ENCODE measurements around the gene MAN2A1.
"Not testable (repeated sequence)": the region's sequence is repeated elsewhere in the genome, so short reads cannot be mapped to it uniquely, and the experiment has no call there.

Gene MAN2A1

GRCh38 chr5:109832207-109833188, 142.8 kb downstream of the MAN2A1 start:
- DNase-seq: not testable (repeated sequence)

- DNase-seq: no peak
Measured at GRCh38 chr5:109833946-109834345, 144.2 kb downstream of the MAN2A1 start.

DNA sequence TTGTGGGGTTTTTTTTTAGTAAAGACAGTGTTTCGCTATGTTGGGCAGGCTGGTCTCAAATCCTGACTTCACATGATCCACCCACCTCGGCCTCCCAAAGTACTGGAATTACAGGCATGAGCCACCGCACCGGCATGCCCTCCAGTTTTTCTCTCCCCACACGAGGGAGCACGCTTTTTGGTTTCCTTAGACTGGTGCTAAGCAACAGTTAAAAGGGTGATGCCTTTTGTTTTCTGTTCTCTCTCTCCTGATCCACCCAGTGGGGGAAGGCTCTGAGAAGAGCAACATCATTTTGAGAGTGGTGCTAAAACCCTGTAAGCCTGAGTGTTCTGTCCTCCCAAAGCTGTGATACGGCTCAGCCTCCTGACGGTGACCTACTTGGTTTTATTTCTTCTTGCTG, 146.6 kb downstream of the MAN2A1 start:
- DNase-seq: no peak

- DNase-seq: no peak
Measured at GRCh38 chr5:109837231-109837861, 147.6 kb downstream of the MAN2A1 start.

- DNase-seq: no peak
Measured at GRCh38 chr5:109838157-109838556, 148.4 kb downstream of the MAN2A1 start.

DNA sequence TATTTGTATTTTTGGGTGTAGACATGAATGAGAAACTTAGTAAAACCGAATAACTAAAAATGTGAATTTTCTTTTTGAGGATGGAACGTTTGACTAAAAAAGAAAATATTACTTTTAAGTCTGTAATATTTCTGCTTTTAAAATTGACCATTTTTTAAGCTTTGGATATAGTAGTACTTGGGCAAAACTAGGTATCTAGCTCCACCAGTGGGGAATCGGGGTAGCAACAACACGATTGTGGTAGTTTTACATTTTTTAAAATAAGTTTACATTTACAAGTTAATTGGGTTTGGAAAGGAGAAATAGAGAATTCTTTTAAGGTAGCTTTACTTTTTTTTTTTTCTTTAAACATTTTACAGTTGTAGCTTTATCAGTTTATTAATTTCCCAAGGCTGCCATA, 154.4 kb downstream of the MAN2A1 start:
- DNase-seq: no peak

- DNase-seq: no peak
Measured at GRCh38 chr5:109844695-109845094, 155.0 kb downstream of the MAN2A1 start.

GRCh38 chr5:109848130-109848529, 158.4 kb downstream of the MAN2A1 start:
- DNase-seq: no peak

DNA sequence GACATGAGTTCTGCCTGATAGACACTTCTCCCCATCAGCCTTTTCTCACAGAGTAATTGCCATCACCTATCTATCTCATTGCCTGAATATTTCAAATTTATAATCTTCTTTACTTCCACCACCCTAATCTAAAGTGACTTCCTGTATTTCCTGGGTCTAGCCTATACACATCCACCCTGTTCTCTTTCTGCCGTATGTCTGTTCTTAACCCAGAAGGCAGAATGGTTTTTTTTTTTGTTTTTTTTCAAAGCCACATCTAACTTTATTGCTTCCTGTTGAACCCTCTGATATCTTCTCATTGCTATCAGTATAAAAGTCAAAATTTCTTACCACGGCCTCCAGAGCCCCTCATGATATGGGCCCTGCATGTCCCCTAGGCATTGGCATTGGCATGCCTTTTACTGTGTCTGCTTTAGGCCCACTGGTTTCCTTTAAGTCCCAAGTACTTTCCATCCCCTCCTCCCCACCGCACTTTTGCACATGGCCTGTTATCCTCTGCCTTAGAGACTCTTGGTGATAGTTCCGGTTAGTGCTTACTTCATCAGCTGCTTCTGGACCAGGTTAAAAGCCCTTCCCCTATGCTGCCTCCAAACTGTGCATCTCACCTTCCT, 159.9 kb downstream of the MAN2A1 start:
- no peak for DNase-seq

DNA sequence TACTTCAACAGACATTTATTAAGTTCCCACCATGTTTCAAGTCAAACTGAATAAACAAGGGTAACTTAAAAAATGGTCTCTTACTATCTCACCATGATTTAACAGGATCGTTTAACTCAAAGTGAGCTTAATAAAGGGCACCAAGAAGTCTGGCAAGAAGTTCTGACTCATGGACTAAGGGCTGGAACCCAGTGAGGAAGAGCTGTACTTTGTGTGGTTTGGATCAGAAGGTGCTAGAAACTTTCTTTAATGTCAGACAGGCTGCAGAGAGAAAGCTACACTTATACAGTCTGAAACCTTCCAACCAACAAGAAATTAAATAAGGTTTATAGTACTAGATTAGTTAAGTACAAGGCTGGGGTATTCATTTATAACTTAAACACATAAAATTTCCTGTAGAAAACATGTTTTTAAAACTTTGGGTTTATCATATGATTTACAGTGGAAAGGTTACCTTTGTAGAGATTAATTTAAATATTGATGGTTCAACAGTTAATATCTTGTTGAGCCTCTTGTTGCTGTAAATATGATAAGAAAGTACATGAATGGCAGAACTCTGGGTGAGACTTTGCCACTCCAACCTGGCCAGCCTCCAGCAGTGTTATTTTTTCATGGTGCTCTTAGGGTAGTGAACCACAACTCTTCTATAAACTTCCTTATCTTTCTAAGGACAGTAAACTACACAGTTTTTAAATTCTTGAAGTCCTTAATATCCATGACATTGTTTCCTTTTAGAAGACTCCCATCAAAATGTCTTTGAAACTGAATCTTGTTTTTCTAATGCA, 162.8 kb downstream of the MAN2A1 start:
- DNase-seq: no peak

DNA sequence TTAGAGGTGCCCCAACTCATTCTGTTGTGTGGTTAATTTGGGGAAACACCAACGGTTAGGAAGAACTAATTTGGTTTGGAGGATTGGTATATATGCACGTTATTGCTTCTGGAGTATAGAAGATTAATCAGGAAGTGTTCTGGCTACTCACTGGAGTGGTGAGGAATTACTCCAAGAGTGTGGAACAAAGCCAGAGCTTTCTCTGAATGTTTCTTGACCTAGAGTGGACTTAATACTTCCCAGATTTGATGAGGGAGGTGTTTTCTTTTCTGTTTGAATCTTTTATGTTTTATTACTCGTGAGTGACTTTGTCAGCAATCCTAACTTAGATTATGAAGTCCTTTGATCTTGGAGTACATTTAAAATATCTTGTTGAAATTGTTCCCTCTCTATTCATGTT, 163.7 kb downstream of the MAN2A1 start:
- DNase-seq: no peak

DNA sequence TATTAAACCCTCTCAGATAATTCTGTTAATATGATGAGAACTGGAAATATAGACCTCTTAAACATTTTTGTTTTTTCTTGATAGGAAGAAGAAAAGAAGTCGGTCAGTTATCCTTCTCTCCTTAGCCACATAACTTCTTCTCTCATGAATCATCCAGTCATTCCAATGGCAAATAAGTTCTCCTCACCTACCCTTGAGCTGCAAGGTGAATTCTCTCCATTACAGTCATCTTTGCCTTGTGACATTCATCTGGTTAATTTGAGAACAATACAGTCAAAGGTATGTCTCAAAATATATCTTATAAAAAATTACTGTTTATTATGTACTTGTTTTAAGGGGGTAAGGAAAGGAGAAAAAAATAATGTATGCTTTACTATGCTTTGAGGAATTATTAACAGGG, 165.3 kb downstream of the MAN2A1 start:
- DNase-seq: no peak

- no peak for DNase-seq
Measured at GRCh38 chr5:109857405-109858031, 167.8 kb downstream of the MAN2A1 start.

GRCh38 chr5:109859537-109859936, 169.8 kb downstream of the MAN2A1 start:
- DNase-seq: no peak

GRCh38 chr5:109862301-109862700, 172.6 kb downstream of the MAN2A1 start:
- no peak for DNase-seq

DNA sequence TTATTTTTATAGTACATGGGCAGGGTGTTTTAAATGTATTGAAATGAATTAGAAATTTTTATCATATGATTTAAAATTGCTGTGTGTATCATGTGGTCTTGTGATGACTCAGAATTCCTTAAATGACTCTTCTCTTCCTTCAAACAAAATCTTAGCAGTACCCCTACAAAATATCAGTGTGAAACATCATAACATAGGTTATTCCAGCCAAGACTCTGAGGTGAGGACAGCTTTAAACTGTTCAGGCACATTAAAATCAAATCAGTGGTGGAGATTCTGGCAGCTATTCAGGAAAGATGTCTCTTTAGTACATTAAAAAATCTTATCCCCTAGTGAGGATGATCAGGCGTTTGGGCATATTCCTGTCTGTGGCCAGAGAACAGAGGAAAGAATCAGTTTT, 174.0 kb downstream of the MAN2A1 start:
- no peak for DNase-seq

GRCh38 chr5:109865637-109866036, 175.9 kb downstream of the MAN2A1 start:
- peak; percentile 1 to 30 for DNase-seq

- no peak for DNase-seq
Measured at GRCh38 chr5:109866051-109866450, 176.3 kb downstream of the MAN2A1 start.

DNA sequence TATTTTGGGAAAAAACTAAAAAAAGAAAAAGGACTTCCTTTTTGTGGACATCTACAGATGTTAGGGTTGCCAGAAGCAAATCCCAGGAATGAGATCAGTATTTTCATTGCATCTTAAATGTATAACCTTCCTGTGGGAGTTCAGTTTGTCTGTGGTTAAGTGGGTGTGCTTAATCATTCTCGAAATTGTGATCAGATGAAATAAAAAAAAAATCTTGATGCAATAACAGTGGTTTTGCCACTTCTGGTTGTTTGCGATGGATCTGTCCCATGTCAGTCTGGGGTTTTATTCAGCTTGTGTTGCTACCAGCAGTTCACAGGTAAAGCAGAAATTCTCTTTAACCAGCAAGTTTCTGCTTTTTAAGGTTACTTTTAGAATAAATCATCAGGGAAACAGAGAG, 179.0 kb downstream of the MAN2A1 start:
- DNase-seq: no peak

GRCh38 chr5:109873687-109874086, 184.0 kb downstream of the MAN2A1 start:
- no peak for DNase-seq

DNA sequence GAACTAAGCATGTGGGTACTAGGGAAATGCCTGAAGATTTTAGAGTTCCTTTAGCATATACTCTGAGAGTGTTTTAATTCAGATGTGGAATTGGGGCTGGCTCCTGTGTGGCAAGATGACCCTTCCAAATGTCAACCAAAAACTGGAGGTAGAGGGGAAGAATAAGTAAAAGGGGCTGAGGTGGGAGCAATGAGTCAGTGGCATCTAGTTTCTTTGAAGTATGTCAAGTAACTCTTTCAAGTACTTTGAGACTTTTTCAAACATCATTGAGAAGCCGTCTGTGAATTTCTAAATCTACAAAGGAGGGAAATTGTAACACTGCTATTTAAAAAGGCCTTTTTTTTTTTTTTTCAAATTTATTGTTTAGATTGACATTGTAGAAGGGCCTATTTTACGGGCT, 184.4 kb downstream of the MAN2A1 start:
- DNase-seq: no peak

DNA sequence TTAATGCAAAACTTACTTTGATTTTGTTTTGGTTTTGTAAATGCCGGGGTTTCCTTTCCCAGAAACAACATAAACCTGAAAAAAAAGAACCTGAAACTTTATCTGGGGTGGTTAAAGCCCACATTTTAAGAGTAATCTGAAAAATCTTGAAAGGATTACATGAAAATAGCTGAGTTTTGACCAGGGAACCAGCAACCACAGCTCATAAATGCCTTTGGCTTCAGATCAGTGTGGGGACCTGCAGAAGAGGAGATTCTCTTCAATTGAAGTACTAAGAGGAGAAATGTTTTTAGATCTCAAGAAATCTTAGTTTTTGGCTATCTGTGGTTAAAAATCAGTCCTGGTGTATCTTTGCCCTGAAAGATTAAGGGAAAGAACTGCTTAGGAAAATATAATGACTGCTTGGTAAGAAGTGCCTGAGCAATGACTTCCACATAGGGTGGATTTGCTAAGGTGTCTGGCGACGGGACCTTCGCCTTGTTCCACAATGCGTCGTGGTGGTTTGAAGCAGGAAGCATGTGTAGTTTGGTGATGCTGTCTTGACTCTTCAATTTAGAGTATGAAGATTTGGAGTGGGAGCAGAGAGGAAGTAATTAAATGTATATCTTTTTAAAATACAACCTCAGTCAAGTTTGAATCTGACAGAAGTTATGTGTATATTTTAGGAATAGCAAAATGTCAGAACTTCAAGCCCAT, 186.5 kb downstream of the MAN2A1 start:
- DNase-seq: no peak
